Measurements from ENCODE around the gene CHRM1.

DNA sequence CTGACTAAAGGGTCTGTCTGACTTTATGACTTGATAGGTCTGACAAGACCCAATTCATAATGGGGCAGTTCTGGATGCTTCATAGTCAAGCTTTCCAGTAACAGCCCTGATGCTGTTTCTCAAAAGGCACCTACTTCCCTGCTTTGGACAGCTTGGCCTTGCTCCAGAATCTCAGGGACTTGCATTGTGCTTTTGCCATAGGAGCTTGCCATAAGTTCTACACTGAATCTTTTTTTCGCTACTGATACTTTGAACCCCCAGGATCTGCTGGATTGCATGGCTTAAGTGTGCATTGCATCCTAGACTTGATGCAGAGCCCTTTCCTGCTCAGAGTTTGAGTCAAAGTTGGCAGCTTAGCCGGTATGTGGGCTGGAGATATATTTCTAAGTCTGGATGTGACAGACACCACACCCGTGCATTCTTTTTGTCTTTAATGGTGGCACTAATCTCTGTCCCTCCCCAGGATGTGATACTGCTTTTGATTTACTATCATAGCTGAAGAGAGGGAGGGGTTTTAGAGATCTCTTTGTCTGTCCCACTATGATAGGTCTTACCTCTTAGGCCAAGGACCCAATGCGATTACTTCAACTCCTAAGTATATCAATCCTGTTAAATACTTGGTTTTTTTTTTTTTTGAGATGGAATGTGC, 57.4 kb downstream of the CHRM1 start:
- TF ChIP-seq, protein P1, sequence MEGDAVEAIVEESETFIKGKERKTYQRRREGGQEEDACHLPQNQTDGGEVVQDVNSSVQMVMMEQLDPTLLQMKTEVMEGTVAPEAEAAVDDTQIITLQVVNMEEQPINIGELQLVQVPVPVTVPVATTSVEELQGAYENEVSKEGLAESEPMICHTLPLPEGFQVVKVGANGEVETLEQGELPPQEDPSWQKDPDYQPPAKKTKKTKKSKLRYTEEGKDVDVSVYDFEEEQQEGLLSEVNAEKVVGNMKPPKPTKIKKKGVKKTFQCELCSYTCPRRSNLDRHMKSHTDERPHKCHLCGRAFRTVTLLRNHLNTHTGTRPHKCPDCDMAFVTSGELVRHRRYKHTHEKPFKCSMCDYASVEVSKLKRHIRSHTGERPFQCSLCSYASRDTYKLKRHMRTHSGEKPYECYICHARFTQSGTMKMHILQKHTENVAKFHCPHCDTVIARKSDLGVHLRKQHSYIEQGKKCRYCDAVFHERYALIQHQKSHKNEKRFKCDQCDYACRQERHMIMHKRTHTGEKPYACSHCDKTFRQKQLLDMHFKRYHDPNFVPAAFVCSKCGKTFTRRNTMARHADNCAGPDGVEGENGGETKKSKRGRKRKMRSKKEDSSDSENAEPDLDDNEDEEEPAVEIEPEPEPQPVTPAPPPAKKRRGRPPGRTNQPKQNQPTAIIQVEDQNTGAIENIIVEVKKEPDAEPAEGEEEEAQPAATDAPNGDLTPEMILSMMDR (IDR thresholded peaks at IDR 0.05) = no peak
- TF ChIP-seq POLR2A (IDR thresholded peaks at IDR 0.05; ENCODE audit: low read depth) = no peak
- TF ChIP-seq EP300 (IDR thresholded peaks at IDR 0.05) = no peak
- TF ChIP-seq POLR2AphosphoS5 (IDR thresholded peaks at IDR 0.05) = no peak
